Pancreas (tissue), 10 donors: ENCODE data around the gene DPH7. TPM values are rescaled to one million over a fixed set of nuclear protein-coding genes. Genes with fewer than 3 reads are reported as not detected.
A peak's percentile ranks its signal among the peaks of the same experiment; 100 is the strongest.
"Not testable (repeated sequence)": the region's sequence is repeated elsewhere in the genome, so short reads cannot be mapped to it uniquely, and the experiment has no call there.

ENCODE experiments used
- ATAC-seq, 4 donors: fragments of 200-7000 bp; cut with Tn5 transposase; one replicate each; pipeline versions ENCODE4 v1.8.0 to v1.9.1; 2020; ENCODE audit warnings: mild to moderate bottlenecking in 4 of 4, moderate library complexity in 4 of 4
- DNase-seq, 6 donors: peaks; one replicate each; pipeline ENCODE4 v3.0.0-alpha.2; 2020
- FAIRE-seq: peaks from 2 replicates; lab custom pipeline; 2012; peaks lifted over from hg19 to GRCh38; lab: Jason Lieb, UNC
- H3K27ac ChIP-seq, 4 donors: fragments of 200-600 bp; sonication (generic); 1 replicate in 3 of 4; 2 replicates in 1 of 4; pipeline versions ENCODE4 v1.5.0 to v1.8.0; 2020
- H3K27me3 ChIP-seq, 4 donors: fragments of 200-600 bp; one replicate each; pipeline ENCODE4 v1.8.0; 2021
- H3K36me3 ChIP-seq, 3 donors: fragments of 200-600 bp; sonication (generic) in 1 of 3; one replicate each; pipeline versions ENCODE4 v1.5.0 to v1.8.0; 2020 to 2021
- H3K4me1 ChIP-seq, 3 donors: fragments of 200-600 bp; one replicate each; pipeline ENCODE4 v1.8.0; 2021
- H3K4me3 ChIP-seq, 4 donors: fragments of 200-600 bp; sonication (generic) in 2 of 4; one replicate each; pipeline versions ENCODE4 v1.5.0 to v1.8.0; 2020 to 2021
- H3K9me3 ChIP-seq, 4 donors: fragments of 200-600 bp; one replicate each; pipeline ENCODE4 v1.8.0; 2021
- WGBS, 2 donors: extraction: QIAGEN DNeasy Blood & Tissue Kit; methylation state at CpG; one replicate each; pipeline ENCODE4 v1.1.7; 2013; 5-methylcytosine and 5-hydroxymethylcytosine counted together
- intact Hi-C, 3 donors: fragments of 100-400 bp; cut with DNase I; formaldehyde crosslinking; loops; one replicate each; pipeline versions ENCODE4 v1.11.1 to v1.14.2; 2022
- polyA plus RNA-seq, 2 donors: library from polyadenylated mRNA; stranded (reverse); fragments of 200-250 nt; gene quantifications; one replicate each; pipeline ENCODE4 v1.2.3, GENCODE V29; 2013
- total RNA-seq, 6 donors: library from RNA; stranded (reverse); fragmentation: NEBNext Ultra II Directional in 4 of 6; extraction: Animal tissue kit (Norgen Biotek cat#: 25700) in 4 of 6; gene quantifications; one replicate each; pipeline versions ENCODE4 v1.2.1 to v1.2.4, GENCODE V29; 2021 to 2023
- TF ChIP-seq, protein P1 (sequence below), 4 donors: fragments of 200-600 bp; sonication (generic) in 3 of 4; IDR thresholded peaks; one replicate each; pipeline versions ENCODE4 v1.5.0 to v1.8.0; 2021; ENCODE audit warnings: antibody characterized with exemption in 4 of 4
- donor health status: healthy with polysubstance abuse.
- donor health status: DM: no; HTN: no; CAD: no; lungs with moderate emphysema.
- donor health status: DM: no; HTN: no; CAD: no.
- donor health status: control.
- donor health status: control.
- donor health status: Bipolar disorder and iron deficiency.
- donor health status: DM: yes; HTN: yes; CAD: no.
- donor health status: DM: no; HTN: no; CAD: no.
- donor health status: DM: no; HTN: no; CAD: no.
- donor health status: DM: yes; HTN: yes; CAD: no.

The DPH7 gene
- total and polyA plus RNA-seq, 8 donors = 16.7 to 174 (median 24.8) TPM

DNA sequence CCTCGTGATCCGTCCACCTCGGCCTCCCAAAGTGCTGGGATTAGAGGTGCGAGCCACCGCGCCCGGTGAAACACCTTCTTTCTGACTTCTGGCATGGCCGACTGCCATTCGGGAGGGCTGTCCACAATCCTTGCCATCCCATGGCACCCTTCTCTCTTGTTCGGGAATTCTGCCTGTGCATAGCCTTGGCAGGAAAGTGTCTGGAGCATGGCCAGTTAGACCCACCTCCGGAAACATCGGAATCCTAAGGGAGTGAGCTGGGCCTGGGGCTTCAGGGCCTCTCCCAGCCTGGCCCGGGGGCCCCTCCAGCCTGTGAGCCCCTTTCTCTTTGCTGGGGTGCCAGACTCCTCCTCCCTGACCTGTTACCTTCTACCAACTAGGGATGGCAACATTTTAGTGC is 25.2 kb upstream of the DPH7 start:
- TF ChIP-seq, protein P1, sequence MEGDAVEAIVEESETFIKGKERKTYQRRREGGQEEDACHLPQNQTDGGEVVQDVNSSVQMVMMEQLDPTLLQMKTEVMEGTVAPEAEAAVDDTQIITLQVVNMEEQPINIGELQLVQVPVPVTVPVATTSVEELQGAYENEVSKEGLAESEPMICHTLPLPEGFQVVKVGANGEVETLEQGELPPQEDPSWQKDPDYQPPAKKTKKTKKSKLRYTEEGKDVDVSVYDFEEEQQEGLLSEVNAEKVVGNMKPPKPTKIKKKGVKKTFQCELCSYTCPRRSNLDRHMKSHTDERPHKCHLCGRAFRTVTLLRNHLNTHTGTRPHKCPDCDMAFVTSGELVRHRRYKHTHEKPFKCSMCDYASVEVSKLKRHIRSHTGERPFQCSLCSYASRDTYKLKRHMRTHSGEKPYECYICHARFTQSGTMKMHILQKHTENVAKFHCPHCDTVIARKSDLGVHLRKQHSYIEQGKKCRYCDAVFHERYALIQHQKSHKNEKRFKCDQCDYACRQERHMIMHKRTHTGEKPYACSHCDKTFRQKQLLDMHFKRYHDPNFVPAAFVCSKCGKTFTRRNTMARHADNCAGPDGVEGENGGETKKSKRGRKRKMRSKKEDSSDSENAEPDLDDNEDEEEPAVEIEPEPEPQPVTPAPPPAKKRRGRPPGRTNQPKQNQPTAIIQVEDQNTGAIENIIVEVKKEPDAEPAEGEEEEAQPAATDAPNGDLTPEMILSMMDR (IDR thresholded peaks at IDR 0.05) = no peak
- Histone ChIP-seq H3K9me3 (no peaks in the 10 kb centered on the region), H3K27me3 (no peaks in the 10 kb centered on the region), H3K27ac (no peak overlapping the region), H3K36me3 (no peaks in the 10 kb centered on the region), H3K4me3 (no peak overlapping the region), H3K4me1 (peaks cover 8 to 17% (median 16%) of the 10 kb centered on the region in 3 donors)
- 80 to 84% methylated on average over 13 of the region's 13 CpGs for WGBS, 2 donors
- intact Hi-C loops = no loop called here
- FAIRE-seq = no peak
- peak in 2 of 6 donors; percentile 42 to 67 for DNase-seq
- ATAC-seq = no peak

DNA sequence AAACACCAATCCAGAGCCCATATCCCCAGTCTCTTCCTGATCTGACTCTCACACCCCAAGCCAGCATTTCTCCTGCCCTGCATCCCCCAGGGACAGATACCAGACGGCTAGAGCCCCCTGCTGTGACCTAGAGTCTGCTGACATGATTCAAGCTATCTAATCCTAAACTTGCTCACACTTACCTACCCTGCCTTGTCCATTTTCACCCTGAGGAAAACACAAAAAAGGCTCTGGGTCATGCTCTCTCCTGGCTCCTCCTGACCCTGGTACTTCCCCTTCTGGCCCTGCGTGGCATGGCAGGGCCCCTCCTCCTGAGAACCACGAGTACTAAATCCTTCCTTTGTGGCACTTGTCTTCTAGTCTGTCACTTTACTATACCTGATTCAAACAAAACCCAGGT is 23.9 kb upstream of the DPH7 start:
- Histone ChIP-seq H3K9me3 (no peaks in the 10 kb centered on the region), H3K27me3 (no peaks in the 10 kb centered on the region), H3K4me1 (peaks cover 8 to 12% (median 8%) of the 10 kb centered on the region in 3 donors), H3K36me3 (no peaks in the 10 kb centered on the region), H3K27ac (no peak overlapping the region), H3K4me3 (no peak overlapping the region)
- WGBS, 2 donors = 19 to 23% methylated on average over 3 of the region's 3 CpGs
- DNase-seq (no peak), FAIRE-seq (no peak), ATAC-seq (no peak)
- TF ChIP-seq, protein P1 (IDR thresholded peaks at IDR 0.05) = no peak
- intact Hi-C loops = no loop called here

DNA sequence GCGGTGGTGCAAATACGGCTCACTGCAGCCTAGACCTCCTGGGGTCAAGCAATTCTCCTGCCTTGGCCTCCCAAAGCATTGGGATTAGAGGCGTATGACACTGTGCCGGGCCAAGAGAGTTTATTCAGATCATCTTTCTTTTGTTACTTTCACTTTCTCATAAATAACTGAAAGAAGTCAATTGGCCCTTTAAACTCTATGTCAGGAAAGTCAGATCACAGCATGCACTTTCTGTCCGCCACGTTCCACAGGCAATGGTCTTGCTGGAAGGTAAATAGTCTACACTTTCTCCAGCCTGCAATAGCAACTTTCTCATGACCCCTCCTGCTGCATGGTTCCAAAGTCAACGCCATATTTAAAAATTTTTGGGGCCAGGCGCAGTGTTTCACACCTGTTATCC is 20.2 kb upstream of the DPH7 start:
- FAIRE-seq (no peak), DNase-seq (no peak), ATAC-seq (no peak)
- TF ChIP-seq, protein P1 (IDR thresholded peaks at IDR 0.05) = no peak
- H3K9me3 ChIP-seq = no peaks in the 10 kb centered on the region
- H3K27ac ChIP-seq = no peak overlapping the region
- H3K27me3 ChIP-seq = no peaks in the 10 kb centered on the region
- no peaks in the 10 kb centered on the region for H3K36me3 ChIP-seq
- intact Hi-C loops = no loop called here
- 78 to 82% methylated on average over 8 of the region's 8 CpGs for WGBS, 2 donors
- no peaks in the 10 kb centered on the region for H3K4me1 ChIP-seq
- no peak overlapping the region for H3K4me3 ChIP-seq

DNA sequence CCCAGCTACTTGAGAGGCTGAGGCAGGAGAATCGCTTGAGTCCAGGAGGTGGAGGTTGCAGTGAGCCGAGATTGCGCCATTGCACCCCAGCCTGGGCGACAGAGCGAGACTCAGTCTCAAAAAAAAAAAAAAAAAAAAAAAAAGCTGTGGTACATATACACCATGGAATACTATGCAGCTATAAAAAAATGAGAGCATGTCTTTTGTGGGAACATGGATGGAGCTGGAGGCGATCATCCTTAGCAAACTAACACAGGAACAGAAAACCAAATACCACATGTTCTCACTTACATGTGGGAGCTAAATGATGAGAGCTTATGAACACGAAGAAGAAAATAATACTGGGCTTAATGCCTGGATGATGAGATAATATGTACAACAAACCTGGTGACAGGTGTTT is 17.9 kb upstream of the DPH7 start:
- H3K4me3 ChIP-seq, ATAC-seq, H3K36me3 ChIP-seq, intact Hi-C loops, H3K27me3 ChIP-seq, H3K27ac ChIP-seq, DNase-seq, H3K9me3 ChIP-seq, FAIRE-seq: not testable (repeated sequence)
- 91 to 92% methylated on average over 7 of the region's 7 CpGs for WGBS, 2 donors
- peaks cover 4 to 12% (median 5%) of the 10 kb centered on the region in 3 donors for H3K4me1 ChIP-seq

DNA sequence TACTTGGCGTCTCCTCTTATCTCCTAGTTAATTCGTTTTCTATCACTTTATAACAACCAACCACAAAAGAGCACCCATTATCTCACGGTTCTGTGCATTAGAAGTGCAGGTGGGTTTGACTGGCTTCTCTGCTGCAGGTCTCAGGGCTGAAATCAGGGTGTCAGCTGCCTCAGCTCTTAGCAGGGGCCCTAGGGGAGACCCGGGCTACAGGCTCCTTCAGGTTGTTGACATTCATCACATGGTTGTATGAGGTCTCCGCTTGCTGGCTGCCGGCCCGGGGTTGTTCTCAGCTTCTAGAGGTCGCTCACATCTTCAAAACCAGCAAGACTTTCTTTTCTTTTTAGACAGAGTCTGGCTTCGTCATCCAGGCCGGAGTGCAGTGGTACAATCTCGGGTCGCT is 14.5 kb upstream of the DPH7 start:
- WGBS, 2 donors = 29 to 36% methylated on average over 12 of the region's 12 CpGs
- Histone ChIP-seq H3K4me3 (no peak overlapping the region), H3K27ac (peak overlapping the region; percentile 22 to 74 (median 48)), H3K36me3 (no peaks in the 10 kb centered on the region), H3K27me3 (no peaks in the 10 kb centered on the region), H3K4me1 (peaks cover 4 to 25% (median 11%) of the 10 kb centered on the region in 3 donors), H3K9me3 (no peaks in the 10 kb centered on the region)
- peak; percentile 24 to 59 (median 28) for ATAC-seq
- peak in 4 of 6 donors; percentile 47 to 69 (median 64) for DNase-seq
- no peak for FAIRE-seq
- TF ChIP-seq, protein P1 (IDR thresholded peaks at IDR 0.05) = no peak
- intact Hi-C loops = no loop called here
